ENCODE results near the gene FCMR.

DNA sequence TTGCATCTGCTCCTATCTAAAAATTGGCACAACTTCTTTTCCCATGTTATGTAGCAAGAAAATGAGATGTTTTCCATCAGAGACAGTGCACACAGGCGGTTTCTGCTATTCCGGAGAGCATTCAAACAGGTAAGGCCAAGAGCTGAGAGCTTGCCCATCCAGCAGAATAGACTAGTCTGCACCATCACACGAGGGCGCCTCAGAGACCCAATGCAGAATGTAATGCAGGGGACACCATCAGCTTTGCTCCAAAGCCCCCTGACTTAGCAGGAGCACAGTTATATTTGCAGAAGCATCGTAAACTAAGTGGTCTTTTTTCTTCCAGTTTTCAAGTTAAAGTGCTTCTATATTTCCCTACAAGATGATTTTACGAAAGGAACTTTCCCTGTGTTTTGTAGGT lies 19.8 kb downstream of the FCMR start:
- no peak for TF ChIP-seq POLR2A (IDR thresholded peaks at IDR 0.05; ENCODE audit: low read depth, low read length)
- no peak for TF ChIP-seq POU2F2 (IDR thresholded peaks at IDR 0.05; ENCODE audit: low read depth, low read length)
- no peak for TF ChIP-seq SPI1 (IDR thresholded peaks at IDR 0.05; ENCODE audit: low read depth, low read length)
- TF ChIP-seq TAF1 (IDR thresholded peaks at IDR 0.05; ENCODE audit: low read depth, low read length), result no peak
- no peak for TF ChIP-seq POLR2AphosphoS5 (IDR thresholded peaks at IDR 0.05; ENCODE audit: low read depth, low read length)
- TF ChIP-seq PAX5 (IDR thresholded peaks at IDR 0.05; ENCODE audit: insufficient read depth, low read length, severe bottlenecking), result no peak

Measured in GM12891 (cell line).